Epithelial cell of proximal tubule (primary cell): ENCODE data around the gene RGP1. TPM values are rescaled to one million over a fixed set of nuclear protein-coding genes. Genes with fewer than 3 reads are reported as not detected.
A peak's percentile ranks its signal among the peaks of the same experiment; 100 is the strongest.

Experiments used
- DNase-seq: peaks from one replicate; pipeline ENCODE4 v3.0.0-alpha.2; 2011; ENCODE audit warnings: low read depth
- H3K4me3 ChIP-seq: 2 replicates; pipeline ENCODE4 v1.5.1; 2011; ENCODE audit warnings: low read depth, mild to moderate bottlenecking, low read length
- CTCF ChIP-seq: conservative IDR thresholded peaks from 2 replicates; pipeline ENCODE4 v1.5.1; 2012; ENCODE audit warnings: low read depth, mild to moderate bottlenecking, low read length
- total RNA-seq: library from RNA; depleted of rRNA; stranded (reverse); fragments of >200 nt; gene quantifications from 2 replicates; pipeline ENCODE4 v1.2.3, GENCODE V29; 2015

Gene RGP1
- total RNA-seq, 1 donor from 2014 or later, result 14.9 TPM

- no peak for DNase-seq
- peak overlapping the region; percentile 75 for H3K4me3 ChIP-seq
- no peak for TF ChIP-seq CTCF
Observed at GRCh38 chr9:35750256-35750531, 1.1 kb downstream of the RGP1 start.

- TF ChIP-seq CTCF, result no peak
- H3K4me3 ChIP-seq, result no peak overlapping the region
- no peak for DNase-seq
Observed at GRCh38 chr9:35753466-35753865, 4.4 kb downstream of the RGP1 start.

- no peak for DNase-seq
- no peak within 1 kb of the TSS for H3K4me3 ChIP-seq
- TF ChIP-seq CTCF, result no peak
Observed at GRCh38 chr9:35754264-35754663, 5.2 kb downstream of the RGP1 start, which contains the start of gene MSMP. MSMP (minus strand) TSS chr9:35754276; CDS start chr9:35754129, 147 bp downstream.

- TF ChIP-seq CTCF, result no peak
- no peak for DNase-seq
Observed at GRCh38 chr9:35755071-35755470, 6.0 kb downstream of the RGP1 start.

GRCh38 chr9:35756275-35757225 is 7.5 kb downstream of the RGP1 start:
- no peak for DNase-seq
- H3K4me3 ChIP-seq, result peak overlapping the region; percentile 91
- peak; percentile 74 for TF ChIP-seq CTCF

More at GRCh38 chr9:35755071-35755470, 6.0 kb downstream of the RGP1 start:
- H3K4me3 ChIP-seq, result no peak overlapping the region

GRCh38 chr9:35757226-35757891 is 8.3 kb downstream of the RGP1 start:
- TF ChIP-seq CTCF, result no peak
- peak overlapping the region; percentile 91 for H3K4me3 ChIP-seq
- no peak for DNase-seq
